COLO829 (cell line): ENCODE measurements around the gene MYNN.

Source experiments
- DNase-seq: peaks from one replicate; pipeline ENCODE4 v3.0.0; 2012; ENCODE audit warnings: low spot score

The MYNN gene

DNA sequence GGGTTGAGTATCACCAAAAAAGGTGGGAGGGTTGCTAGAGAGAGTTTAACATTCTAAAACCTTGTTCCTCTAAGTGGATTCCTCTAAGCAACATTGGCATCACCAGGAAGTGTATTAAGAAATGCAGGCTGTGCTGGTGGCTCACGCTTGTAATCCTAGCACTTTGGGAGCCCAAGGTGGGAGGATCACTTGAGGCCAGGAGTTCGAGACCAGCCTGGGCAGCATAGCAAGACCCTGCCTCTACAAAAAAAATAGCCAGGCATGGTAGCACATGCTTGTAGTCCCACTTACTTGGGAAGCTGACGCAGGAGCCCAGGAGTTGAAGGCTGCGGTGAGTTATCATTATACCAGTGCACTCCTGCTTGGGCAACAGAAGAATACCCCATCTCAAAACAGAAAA is 4.6 kb downstream of the MYNN start:
- DNase-seq, result no peak

DNA sequence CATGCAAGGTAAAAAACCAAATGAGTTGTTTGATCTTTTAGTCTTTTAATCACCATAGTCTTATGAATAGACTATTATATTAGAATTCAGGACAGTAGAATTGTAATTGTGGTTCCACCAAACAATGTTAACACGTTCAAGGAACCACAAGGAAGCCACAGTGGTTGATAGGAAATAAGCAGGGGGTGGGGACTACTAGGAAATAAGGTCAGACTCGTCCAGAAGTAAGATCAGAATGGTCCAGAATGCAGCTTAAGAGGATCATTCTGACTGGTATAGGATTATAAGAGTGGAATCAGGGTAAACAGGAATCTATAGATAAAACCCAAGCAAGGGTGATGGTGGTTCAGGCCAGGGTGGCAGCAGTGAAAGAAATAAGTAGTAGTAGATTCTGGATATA is 7.5 kb downstream of the MYNN start:
- no peak for DNase-seq

DNA sequence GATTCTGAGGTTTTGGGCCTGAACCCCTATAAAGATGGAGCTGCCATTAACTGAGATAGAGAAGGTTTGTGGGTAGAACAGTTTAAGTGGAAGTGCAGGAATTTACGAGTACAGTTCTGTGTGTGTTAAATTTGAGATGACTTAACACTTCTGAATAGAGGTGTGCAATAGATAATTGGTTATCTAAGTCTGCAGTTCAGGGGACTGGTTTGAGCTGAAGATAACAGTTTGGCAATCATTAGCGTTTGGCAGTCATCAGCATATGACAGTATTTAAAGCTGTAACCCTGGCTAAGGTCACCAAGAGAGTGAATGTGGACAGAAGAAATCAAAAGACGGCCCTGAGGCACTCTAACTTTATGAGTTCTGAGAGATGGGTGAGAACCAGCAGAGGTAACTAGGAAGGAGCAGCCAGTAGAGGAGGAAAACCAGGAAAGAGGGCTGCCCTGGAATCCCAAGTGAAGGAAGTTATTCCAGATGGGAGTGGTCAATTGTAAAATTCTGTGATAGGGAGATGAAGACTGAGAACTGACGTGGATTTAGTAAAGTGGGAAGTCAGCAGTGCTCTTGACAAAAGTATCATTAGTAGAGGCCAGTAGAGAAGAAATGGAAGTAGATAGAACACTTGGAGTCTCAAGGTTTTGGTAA is 8.1 kb downstream of the MYNN start:
- DNase-seq, result no peak

DNA sequence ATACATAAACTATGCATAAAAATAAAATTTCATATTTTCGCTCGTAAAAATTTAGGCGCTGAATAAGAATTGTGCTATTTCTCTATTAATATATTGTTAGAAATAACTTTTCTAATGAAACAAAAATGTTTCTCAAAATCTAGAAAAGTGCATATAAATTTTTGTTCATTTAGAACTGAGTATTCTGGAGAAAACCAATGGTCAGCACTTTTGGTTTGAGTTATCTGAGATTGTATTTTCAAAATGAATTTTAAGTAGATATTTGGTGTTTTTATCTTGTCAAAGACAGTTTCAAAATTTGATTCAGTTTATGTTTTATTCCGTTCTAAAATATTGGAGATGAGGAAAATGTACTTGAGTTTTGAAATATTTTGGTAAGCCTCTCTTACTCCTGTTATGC is 13.9 kb downstream of the MYNN start:
- DNase-seq, result no peak

DNA sequence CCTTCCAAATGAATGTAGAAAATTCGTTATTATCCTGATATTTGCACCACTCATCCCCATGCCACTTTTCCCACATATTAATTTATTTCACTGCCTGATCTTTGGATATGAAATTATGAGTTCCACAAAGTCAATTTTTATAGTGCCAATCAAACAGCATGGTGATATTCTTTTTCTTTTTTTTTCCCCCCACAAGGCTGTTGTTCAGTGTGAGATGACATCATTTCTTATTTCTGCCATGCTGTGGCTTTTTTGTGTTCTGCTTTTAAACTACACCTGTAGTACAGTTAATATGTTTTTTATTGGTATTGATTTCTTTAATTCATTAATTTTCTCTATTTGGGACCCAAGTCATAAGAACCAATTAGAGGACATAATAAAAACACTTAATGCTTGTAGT is 14.6 kb downstream of the MYNN start:
- DNase-seq, result no peak

DNA sequence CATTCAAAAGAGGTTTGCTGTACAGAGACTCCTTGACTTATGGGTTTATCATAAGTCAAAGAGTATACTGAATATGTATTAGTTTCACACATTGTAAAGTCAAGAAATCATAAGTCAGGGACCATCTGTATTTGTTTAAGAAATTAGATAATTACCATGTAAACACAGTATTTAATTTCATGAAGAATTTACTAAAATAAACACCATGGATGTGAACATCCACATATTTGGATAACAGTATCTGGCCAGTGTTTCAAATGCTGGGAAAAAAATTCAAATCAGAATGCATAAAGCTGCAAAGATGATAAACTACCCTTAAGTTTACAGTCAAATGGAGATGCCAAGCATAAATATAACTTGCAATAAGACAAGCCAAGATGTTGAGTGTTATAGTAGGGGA is 17.0 kb downstream of the MYNN start:
- DNase-seq, result no peak

DNA sequence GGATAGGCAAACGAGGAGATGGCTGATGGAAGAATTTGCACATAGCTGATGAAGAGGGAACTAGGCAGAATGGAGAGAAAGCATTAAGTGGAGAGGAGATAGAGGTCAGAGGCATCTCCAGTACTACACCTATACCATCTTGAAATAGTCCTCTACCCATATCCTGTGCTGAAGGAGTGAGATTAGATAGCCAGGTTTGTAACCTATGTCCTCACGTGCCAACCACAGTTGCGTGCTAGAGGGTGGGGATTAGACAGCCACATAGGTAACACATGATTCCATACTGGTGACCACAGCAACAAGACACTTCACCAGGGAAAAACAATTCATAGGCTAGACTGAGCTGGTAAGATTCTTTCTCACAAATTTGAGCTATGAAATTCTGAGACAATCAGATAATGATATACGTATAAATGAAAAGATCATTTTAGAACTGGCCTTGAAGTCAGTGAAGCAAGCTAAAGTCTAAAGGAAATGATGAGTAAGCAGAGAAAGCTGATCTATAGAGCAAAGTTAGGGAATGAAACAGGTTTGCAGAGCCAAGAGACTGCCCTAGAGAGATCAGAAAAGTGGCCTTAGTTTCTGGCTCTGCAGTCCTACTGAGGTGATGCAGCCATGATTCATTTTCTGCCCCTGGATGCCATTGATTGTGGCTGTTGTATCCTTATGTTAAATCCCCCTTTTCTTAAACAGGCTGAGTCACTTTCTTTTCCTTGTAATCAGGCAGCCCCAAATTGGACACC is 17.7 kb downstream of the MYNN start:
- no peak for DNase-seq

DNA sequence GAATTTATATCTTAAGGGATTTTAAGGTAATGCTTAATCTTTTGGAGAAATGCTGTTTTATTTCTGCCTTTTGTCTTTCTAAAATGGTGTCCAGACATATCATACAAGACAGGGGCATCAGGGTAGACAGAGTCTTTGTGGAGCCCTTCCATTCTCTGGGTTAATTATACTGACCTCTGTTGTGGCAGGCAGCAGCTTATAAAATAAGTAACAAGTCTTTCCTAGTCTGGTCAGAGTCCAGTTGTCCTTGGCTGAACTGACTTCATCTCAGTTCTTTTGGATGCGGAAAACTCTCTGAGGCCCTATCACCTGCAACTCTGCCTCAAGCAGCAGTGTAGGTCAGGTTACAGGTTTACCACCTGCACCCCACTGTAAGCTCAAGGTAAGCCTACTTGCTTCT is 19.2 kb downstream of the MYNN start:
- no peak for DNase-seq

DNA sequence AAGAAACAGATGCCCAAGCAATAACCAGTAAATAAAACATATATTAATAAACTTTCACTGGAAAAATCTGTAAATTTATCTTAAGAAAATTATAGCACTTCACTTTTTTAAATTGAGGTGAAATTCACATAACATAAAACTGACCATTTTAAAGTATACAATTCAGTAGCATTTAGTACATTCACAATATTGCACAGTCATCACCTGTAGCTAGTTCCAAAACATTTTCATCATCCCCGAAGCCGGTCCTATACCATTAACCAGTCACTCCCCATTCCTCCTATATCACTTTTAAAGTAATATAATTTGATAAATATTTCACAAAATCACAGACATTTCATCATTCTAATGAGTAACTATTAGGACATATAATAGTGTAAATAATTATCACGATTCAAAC is 31.5 kb downstream of the MYNN start:
- DNase-seq, result no peak

DNA sequence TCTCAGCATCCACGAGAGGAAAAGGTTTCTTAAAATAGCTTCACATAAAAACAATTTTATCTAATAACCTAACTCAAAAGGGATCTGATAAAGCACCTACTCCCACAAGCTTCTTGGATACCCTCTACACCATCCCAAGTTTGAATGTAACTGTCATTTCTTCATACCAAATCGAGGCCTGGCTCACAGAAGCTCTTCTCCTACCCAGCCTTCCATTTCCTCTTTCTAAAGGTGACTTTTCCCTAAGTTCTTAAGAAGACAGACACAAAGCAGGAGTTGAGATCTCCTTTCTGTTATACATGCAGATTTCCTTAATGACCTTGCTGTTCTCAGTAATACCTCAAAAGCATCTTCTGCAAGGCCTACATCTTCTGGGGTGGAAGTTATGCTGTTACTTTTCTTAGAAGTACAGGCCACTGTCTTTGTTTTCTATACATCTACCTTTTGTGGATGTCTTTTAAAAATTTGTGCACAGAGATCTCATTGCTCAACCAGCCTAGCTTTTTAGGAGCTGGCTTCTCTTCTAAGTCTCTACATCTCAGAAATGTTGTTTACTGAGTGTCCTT is 36.1 kb downstream of the MYNN start:
- DNase-seq, result no peak

DNA sequence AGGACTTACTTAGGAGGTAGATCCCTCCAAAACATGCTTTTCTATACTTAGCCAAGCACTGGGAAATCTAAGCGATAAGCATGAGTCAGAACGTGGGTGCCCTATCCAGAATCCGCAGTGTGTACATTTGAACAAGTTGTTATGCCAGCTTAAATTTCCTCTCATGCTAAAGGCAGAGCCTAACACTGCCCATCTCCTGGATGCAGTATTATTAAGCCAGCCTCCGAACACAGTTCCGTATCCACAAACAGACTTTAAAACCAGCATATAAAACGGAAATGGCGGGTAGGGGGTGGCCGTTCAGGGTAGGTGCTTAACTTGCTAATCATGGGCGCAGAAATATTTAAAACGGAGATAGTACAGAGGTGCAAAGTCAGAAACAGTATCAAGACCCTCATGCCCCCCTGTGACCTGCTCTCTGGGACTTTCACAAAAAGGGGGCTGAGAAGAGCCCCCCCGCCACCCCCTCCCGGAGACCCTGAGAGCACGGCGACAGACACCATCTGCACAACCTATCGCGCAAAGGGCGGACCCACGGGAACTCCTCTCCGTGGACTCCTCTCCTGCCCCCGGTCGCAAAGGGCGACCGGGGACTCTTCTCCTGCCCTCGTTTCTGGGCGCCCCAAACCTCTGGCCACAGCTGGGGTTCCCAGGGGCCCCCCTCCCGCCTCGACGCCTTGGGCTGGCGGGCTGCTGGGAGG is 38.6 kb downstream of the MYNN start:
- DNase-seq, result peak; percentile 30

DNA sequence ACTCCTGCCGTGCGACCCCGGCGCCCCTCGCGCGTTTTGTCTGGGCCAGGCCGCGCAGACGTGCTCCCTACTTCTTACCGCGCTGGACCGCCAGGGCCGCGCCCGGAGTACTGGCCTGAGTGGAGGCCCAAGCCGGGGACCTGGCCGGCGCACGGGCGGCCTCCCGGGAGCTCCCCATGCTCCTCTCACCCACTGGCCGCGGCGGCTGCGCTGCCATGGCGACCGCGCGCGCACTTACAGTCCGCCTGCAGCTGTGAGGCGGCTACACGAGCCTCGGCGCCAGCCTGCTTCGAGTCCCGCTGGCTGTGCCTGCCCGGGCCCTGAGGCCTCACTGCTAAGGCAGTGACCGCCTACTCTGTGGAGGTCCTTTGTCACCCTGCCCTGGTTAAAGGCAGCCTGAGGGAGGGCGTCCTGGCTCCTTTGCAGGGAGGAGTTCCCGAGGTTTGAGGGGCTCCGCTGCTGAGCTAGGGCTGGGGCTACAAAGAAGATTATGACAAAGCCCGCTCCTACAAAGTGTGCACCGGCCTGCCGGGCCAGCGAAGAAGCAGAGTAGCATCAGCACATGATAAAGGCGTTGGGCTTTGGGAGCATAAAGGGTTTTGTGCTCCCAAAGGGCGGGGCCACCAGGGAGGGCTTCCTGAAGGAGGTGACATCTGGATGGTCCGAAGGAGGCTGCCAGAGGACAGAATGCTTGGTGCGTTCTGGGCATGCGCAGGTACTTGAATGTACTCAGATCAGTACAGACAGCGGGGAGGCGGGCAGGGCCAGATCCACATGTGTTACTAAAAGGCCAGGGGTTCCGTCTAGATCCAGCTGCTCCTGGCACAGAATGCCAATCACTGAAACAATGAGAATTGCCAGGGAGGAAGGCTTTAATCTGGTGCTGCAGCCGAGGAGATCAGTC is 39.4 kb downstream of the MYNN start, which contains the start of the genes LRRC34 and LRRIQ4:
TSS of gene LRRC34 (minus strand) at position 573 of the 904 bp plus-strand sequence. CDS start at position 217, 356 bp downstream.
TSS of gene LRRIQ4 (plus strand) at position 539 of the 904 bp plus-strand sequence. CDS start 9,052 bp downstream, outside the sequence.
- peak; percentile 55 for DNase-seq

DNA sequence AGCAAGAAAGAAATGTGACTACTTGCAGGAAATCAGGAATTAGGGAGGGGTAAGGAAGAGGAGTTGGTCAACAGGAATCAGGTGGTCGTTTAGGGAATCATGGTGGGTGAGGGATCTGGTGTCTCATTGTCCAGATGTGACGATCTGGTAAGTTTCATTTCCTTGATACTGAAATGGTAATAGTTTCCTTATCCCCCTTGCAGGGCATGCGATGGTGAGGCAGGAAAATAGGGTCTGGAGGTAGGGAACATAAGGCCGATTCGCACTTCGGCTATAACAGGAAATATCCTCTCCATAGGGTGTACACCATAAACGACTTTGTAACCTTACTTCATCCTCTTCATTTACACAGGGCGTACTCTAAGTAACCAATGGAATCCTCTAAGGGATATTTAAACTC is 40.1 kb downstream of the MYNN start:
- no peak for DNase-seq

DNA sequence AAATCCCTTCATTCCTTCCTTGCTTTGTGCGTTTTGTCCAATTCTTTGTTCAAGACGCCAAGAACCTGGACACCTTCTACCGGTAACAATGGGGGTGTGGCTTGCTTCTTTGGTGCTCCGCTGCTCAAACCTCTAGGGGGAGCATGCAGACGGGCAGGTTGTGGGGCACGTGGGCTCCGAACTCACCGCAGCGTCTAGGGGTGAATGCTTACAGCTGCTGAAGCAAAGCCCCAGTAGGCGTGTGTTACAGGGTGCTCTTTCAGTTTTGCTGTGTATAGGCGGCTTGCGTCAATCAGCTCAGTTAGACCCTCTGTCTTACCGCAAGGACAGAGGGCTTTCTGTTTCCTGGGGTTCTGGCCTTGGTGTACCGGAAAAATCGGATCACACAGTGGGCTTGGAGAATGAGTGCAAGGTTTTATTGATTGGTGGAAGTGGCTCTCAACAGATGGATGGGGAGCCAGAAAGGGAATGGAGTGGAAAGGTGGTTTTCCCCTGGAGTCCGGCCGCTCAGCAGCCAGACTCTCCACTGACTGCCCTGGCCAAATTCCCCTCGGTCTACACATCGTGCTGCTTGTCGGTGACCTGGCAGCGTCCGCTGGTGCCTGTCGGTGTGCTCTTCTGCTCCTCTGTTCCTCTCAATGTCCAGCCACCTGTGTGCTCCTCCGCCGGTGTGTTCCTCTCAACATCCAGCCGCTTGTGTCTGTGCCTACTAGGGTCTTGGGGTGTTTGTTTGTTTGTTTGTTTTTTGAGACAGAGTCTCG is 40.7 kb downstream of the MYNN start:
- DNase-seq, result no peak

DNA sequence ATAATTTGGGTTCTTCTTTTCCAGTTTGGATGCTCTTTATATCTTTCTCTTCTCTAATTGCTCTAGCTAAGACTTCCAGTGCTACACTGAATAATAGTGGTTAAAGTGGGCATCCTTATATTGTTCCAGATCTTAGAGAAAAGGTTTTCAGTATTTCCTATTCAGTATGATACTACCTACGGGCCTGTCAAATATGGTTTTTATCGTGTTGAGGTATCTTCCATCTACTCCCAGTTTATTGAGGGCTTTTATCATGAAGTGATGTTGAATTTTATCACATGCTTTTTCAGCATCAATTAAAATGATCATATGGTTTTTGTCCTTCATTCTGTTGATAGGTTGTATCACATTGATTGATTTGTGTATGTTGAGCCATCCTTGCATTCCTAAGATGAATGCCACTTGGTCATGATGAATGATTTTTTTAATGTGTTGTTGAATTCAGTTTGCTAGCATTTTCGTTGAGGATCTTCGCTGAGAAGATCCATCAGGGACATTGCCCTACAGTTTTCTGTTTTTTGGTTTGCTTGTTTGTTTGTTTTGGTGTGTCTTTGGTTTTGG is 42.5 kb downstream of the MYNN start:
- no peak for DNase-seq

DNA sequence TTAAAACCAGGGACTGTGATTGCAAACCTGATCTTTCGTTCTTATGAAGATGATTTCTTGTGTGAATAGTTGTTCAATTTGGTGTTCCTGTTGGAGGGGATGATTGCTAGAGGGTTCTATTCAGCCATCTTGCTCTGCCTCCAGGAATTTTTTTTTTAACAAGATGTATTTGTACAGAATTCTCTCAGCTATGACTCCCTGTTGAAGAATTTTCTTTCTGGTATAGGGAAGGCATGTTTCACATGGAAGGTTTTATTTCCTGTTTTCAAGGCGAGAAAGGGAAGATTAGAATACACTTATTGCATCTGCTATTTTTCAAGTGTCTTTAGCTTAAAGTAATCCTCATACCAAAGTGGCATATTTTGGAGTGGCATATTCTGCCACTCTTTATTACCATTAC is 45.1 kb downstream of the MYNN start:
- DNase-seq, result no peak

DNA sequence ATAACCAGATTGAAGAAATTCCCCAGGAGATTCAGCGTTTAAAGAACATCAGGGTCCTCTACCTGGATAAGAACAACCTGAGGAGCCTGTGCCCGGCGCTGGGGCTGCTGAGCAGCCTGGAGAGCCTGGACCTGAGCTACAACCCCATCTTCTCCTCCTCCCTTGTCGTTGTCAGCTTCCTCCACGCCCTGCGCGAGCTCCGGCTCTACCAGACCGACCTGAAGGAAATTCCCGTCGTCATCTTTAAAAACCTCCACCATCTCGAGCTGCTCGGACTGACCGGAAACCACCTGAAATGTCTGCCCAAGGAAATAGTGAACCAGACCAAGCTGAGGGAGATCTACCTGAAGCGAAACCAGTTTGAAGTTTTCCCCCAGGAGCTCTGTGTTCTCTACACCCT is 48.9 kb downstream of the MYNN start:
- DNase-seq, result no peak

DNA sequence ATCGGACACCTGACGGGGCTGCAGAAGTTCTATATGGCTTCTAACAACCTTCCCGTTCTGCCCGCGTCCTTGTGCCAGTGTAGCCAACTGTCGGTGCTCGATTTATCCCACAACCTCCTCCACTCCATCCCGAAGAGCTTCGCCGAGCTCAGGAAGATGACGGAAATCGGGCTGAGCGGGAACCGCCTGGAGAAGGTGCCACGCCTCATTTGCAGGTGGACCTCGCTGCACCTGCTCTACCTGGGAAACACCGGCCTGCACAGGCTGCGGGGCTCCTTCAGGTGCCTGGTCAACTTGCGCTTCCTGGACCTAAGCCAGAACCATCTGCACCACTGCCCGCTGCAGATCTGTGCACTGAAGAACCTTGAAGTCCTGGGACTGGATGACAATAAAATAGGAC is 49.3 kb downstream of the MYNN start:
- no peak for DNase-seq

DNA sequence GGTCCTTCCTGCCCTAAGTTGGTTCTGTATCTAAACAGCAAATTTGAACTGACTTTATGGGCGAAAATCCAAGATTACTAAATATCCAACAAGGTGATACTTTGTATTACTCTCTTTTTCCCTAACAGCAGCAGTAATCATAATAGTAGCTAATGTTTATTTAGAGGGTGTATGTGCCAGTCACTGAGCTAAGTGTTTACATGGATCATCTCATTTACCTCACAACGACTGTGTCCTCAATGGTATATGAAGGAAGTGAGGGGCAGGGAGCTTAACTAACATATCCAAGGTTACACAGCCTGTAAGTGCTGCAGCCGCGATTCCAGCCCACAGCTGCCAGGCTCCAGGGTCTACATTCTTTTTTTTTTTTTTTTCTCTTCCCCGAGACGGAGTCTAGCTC is 49.8 kb downstream of the MYNN start:
- DNase-seq, result no peak

DNA sequence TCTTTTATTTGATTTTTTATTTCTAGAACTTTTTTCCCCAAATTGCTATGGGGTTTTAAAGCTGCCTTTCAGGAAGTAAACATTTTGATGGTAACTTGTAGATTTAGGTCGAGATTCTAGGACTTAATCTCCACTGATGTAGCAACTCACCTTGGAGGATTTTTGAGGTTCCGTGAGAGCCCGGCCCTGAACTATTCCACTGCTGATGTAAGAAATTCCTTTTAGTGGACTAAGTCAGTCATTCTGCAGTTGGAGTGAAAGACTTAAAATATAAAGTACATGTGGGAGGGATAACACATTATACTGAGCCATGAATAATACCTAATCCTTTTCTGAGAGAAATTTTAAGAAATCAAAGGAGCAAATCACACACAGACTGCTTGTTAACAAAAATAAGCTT is 52.1 kb downstream of the MYNN start:
- no peak for DNase-seq

DNA sequence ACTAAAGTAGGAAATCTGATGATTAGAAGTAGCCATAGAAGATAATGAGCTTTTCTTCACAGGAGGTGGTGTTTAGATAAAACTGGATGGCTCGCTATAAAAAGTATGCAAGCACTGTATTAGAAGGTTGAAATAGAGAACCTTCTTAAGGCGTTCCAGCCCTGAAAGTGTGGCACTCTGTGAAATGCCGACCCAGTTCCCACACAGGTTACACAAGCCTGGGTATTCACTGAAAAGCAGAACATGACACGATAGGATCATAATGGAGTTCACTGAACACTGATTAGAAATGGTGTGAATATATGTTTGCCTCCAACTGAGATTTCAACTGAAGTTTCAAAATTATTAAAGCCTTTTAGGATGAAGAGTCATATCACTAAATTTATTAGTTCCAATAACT is 54.5 kb downstream of the MYNN start:
- DNase-seq, result no peak
